A549 (cell line): Measurements from ENCODE around the gene ZNF709.

ENCODE experiments used
- BHLHE40 ChIP-seq: IDR thresholded peaks from 2 replicates; pipeline ENCODE4 v1.6.1; 2012; ENCODE audit warnings: low read depth, low read length, inconsistent platforms
- CHD2 ChIP-seq: fragments of 150-350 bp; IDR thresholded peaks from 2 replicates; pipeline ENCODE4 v1.6.1; 2014; ENCODE audit warnings: low read length; ENCODE audit not compliant: partially characterized antibody
- CTCF ChIP-seq: fragments of >200 bp; sonication (Bioruptor Twin); formaldehyde crosslinking; IDR thresholded peaks from 3 replicates; pipeline ENCODE4 v1.5.1; 2016
- FOSL2 ChIP-seq, 2 experiments: fragments of 450-650 bp in 1 of 2; fragments of >200 bp in 1 of 2; sonication (Bioruptor Twin) in 1 of 2; formaldehyde crosslinking; IDR thresholded peaks; 2 replicates each; pipeline versions ENCODE4 v1.5.0 to v1.6.1; 2016 to 2020; ENCODE audit warnings: mild to moderate bottlenecking in 1 of 2, moderate library complexity in 1 of 2
- JUN ChIP-seq, 2 experiments: fragments of >200 bp; sonication (Bioruptor Twin); formaldehyde crosslinking; IDR thresholded peaks; 2 replicates in 1 of 2; 3 replicates in 1 of 2; pipeline ENCODE4 v1.6.1; 2016 to 2017
- JUNB ChIP-seq: fragments of >200 bp; sonication (Bioruptor Twin); formaldehyde crosslinking; IDR thresholded peaks from 2 replicates; pipeline ENCODE4 v1.6.1; 2016
- MAZ ChIP-seq: fragments of 150-350 bp; IDR thresholded peaks from 2 replicates; pipeline ENCODE4 v1.6.1; 2014; ENCODE audit warnings: antibody characterized with exemption, low read depth, low read length, borderline replicate concordance
- MYC ChIP-seq: IDR thresholded peaks from 2 replicates; pipeline ENCODE4 v1.6.1; 2012; ENCODE audit warnings: mild to moderate bottlenecking, inconsistent platforms, low read length, improper control_type of control experiment, borderline replicate concordance
- NPAS2 ChIP-seq: fragments of 250-450 bp; sonication (Bioruptor Pico); IDR thresholded peaks from 2 replicates; pipeline ENCODE4 v1.8.0; 2022; ENCODE audit warnings: mild to moderate bottlenecking, moderate library complexity, borderline replicate concordance
- POLR2AphosphoS2 ChIP-seq: conservative IDR thresholded peaks from 2 replicates; pipeline ENCODE4 v1.6.1; 2012; ENCODE audit warnings: low read length, improper control_type of control experiment, inconsistent platforms
- RCOR1 ChIP-seq: fragments of 150-350 bp; IDR thresholded peaks from 2 replicates; pipeline ENCODE4 v1.6.1; 2014; ENCODE audit warnings: antibody characterized with exemption, low read length, low read depth
- RNF2 ChIP-seq: fragments of 200-600 bp; sonication (generic); IDR thresholded peaks from 2 replicates; pipeline ENCODE4 v1.6.1; 2016; ENCODE audit warnings: low read depth, mild to moderate bottlenecking, antibody characterized with exemption, moderate library complexity, borderline replicate concordance
- TP53 ChIP-seq: fragments of 250-450 bp; sonication (Bioruptor Pico); IDR thresholded peaks from 2 replicates; pipeline ENCODE4 v1.5.0; 2021; ENCODE audit warnings: mild to moderate bottlenecking, moderate library complexity

- TF ChIP-seq MAZ (no peak), RNF2 (no peak), CTCF (no peak), FOSL2 (IDR thresholded peaks at IDR 0.05) (no peak), FOSL2 (CRISPR knock-in tag; IDR thresholded peaks at IDR 0.05) (no peak), CHD2 (no peak), TP53 (no peak), NPAS2 (CRISPR knock-in tag) (no peak), JUN (IDR thresholded peaks at IDR 0.05) (no peak), RCOR1 (no peak), MYC (no peak), POLR2AphosphoS2 (no peak), JUNB (no peak), BHLHE40 (no peak)
Measured at GRCh38 chr19:12450844-12451243, 33.8 kb downstream of the ZNF709 start.
